HG03039 (cell line): Measurements from ENCODE around the gene SMAD7.

Experiments used
- ATAC-seq: cut with Tn5 transposase; IDR thresholded peaks from one replicate; pipeline ENCODE4 v1.9.1; 2021; ENCODE audit warnings: mild to moderate bottlenecking, moderate library complexity; ENCODE audit not compliant: unreplicated experiment

The SMAD7 gene

DNA sequence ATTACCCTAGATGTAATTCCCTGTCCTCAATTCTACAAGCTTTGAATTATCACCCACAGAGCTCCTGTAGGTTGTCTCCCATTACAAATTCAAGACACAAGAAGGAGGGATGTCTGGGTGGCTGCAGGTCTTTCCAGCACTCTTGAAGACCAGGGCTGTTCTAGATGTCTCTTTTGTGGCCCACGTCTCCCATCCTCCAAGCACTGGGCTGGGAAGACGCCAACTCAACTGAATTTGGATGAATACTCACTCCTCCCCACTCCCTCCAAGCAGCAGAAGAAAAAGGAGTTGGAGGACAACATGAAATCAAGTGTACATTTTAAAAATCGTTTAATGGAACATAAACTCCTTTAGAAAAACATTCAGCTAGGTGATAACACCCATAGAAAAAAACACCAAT, 31.2 kb downstream of the SMAD7 start:
- no peak for ATAC-seq

- no peak for ATAC-seq
Observed at GRCh38 chr18:48918660-48919456, 31.9 kb downstream of the SMAD7 start.

- ATAC-seq: no peak
Observed at GRCh38 chr18:48917579-48918517, 32.9 kb downstream of the SMAD7 start.

- no peak for ATAC-seq
Observed at GRCh38 chr18:48915626-48916425, 34.9 kb downstream of the SMAD7 start.

DNA sequence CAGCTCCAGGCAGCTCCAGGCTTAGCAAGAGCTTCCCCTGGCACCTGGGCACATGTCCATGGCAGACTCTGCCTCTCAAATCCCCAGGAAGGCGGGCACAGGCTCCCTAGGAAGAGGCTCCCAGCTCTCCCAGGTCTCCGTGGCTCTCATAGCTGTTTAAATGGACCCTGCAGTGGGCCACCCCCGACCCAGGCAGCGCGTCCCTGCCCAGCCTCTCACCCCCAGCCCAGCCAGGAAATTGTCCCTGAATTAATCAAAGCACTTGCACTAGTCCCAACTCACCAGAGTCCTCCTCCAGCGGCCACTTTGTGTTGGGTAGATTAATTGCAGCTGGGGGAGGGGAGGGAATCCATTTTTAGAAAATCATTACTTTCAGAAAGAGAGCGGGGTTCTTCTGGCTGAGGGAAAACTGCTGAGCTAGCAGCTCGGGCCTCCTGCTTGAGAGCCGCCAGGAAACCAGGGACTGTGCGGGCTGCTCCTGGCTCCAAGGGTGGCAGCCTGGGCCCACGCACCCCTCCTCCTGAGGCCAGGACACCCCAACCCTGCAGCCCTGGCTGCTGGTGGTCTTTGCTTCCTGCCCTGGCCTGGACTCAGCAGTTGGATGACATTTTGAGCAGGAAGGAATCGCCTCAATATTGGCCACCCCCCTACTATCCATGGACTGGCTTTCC, 36.0 kb downstream of the SMAD7 start:
- ATAC-seq: no peak

GRCh38 chr18:48913775-48914174, 37.0 kb downstream of the SMAD7 start:
- no peak for ATAC-seq

DNA sequence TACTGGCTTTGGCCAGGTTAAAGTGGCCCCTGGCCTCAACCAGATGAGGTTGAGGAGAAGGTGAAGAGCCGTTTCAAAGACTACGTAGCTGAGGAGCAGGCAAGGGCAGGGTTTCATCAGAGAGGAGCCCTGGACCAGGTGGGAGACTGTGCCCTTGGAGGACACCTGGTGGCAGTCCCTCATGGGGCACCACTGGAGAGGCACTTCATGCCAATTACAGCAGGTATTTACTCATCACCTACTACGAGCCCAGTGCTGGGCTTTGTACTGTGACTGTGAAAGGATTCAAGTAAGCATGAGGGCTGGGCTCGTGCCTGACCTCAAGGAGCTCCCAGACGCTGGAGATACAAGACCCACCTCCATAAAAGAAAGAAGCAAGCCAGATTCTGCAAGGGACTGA, 37.6 kb downstream of the SMAD7 start:
- no peak for ATAC-seq

DNA sequence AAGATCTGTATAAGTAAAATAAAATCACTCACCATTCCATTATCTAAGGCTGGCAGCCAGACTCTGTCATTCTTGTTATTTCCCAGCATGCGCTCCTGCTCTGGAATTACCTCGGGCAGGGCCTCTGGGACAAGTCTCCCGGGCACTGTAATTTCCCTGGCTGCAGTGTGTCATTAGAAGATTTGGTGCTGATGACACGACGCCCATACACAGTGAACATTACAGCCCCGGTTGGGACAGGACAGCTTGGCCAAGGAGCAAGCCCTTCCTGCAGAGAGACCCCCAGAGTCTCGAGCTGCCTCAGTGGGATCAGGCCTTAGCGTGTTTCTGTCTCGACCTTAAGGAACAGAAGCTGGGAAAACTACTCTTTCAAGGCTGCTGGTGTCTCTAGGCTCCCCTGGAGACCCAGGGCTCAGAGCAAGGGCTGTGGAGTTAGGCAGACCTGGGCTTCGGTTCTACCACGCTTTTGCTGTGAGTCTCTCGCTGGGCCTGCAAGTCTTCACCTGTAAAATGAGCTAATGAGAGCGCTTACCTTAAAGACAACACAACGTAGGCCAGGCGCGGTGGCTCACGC, 39.7 kb downstream of the SMAD7 start:
- ATAC-seq: no peak

- ATAC-seq: no peak
Observed at GRCh38 chr18:48909721-48910120, 41.0 kb downstream of the SMAD7 start.

- ATAC-seq: no peak
Observed at GRCh38 chr18:48908916-48909315, 41.8 kb downstream of the SMAD7 start.

GRCh38 chr18:48905513-48905912, 45.3 kb downstream of the SMAD7 start:
- ATAC-seq: no peak

DNA sequence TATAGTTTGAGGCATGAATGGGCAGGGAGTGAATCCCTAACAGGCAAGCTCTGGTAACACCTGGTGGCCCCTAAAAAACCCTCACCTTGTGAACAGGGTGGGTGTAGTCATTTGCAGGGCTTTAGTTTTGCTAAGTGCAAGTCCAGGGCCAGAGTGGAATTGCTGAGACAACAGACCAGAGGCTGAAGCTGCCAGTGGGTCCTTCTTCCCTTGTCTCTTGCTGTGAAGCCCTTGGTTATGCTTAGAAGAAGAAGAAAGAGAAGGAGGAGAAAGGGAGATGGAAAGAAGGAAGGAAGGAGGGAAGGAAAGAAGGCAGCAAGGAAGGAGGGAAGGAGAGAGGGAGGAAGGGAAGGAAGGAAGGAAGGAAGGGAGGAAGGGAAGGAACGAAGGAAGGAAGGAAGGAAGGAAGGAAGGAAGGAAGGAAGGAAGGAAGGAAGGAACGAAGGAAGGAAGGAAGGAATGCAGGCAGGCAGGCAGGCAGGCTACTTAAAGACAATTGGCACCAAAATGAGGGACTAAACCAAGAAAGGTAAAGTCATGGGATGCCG, 45.8 kb downstream of the SMAD7 start:
- ATAC-seq: no peak

- ATAC-seq: no peak
Observed at GRCh38 chr18:48904091-48904490, 46.7 kb downstream of the SMAD7 start.

GRCh38 chr18:48902856-48903601, 47.7 kb downstream of the SMAD7 start:
- no peak for ATAC-seq

DNA sequence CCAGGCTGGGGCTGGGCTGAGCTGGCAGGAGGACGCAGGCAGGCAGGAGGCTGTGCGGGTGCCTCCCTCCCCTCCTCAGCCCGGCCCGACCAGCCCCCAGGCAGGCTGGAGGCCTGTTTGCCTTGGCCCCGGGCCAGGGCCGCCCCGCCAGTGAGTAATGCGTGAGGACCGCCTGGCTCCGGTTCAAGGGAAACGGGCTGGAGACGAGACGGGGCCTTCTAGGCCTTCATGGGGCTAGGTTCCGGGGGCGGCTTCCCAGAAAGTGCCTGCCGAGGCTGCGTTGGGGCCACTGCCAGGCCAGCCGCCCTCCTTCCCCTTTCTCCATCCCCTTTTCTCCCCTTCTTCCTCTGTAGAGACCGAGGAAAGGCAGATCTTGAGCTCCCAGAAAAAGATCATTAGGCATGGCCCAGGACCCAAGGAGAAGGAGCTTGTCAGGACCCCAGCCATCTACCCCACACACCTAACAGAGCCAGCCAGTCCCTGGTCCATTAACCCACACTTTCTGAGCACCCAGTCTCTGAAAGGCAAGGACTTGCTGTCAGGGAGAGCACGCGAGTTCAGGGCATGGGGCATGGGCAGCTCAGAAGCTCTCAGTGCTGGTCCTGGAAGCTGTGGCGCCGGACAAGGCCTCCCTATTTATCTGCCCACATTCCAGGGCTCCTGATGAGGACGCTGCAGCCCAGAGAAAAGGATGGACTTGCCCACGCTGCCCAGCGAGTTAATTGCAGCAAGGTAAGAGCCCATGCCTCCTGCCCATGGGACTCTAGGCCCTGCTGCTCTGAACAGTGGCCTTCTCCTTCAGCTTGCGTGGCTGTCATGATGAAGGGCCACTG, 48.5 kb downstream of the SMAD7 start:
- no peak for ATAC-seq

- no peak for ATAC-seq
Observed at GRCh38 chr18:48901145-48902022, 49.4 kb downstream of the SMAD7 start.

GRCh38 chr18:48900469-48900868, 50.3 kb downstream of the SMAD7 start:
- ATAC-seq: no peak
